Stimulated activated naive B cell treated with anti-CD40 and anti-IgM and Interleukin-4, amounts not matched to agents 10 μg/mL and 1 μg/mL and 100 μg/mL, for 72 hours (primary cell): ENCODE results near the gene STRIP2.
"Not testable (repeated sequence)": the region's sequence is repeated elsewhere in the genome, so short reads cannot be mapped to it uniquely, and the experiment has no call there.

Source experiments
- ATAC-seq, 2 donors: fragments of 150-1000 bp; cut with Tn5 transposase; replicated peaks; 2 replicates each; pipeline ENCODE4 v1.10.0; 2021; ENCODE audit warnings: moderate library complexity in 1 of 2
- DNase-seq: peaks from one replicate; pipeline ENCODE4 v3.0.0; 2021
- H3K27ac Mint-ChIP-seq: one replicate; pipeline ENCODE4 v1.8.0; 2022; ENCODE audit warnings: mild to moderate bottlenecking, mixed read lengths
- H3K27me3 Mint-ChIP-seq, 2 donors: one replicate each; pipeline ENCODE4 v1.8.0; 2022; ENCODE audit warnings: mixed read lengths in 2 of 2
- H3K36me3 Mint-ChIP-seq, 2 donors: one replicate each; pipeline ENCODE4 v1.8.0; 2022; ENCODE audit warnings: mixed read lengths in 2 of 2, mild to moderate bottlenecking in 1 of 2
- H3K4me1 Mint-ChIP-seq, 2 donors: one replicate each; pipeline ENCODE4 v1.8.0; 2022; ENCODE audit warnings: mixed read lengths in 2 of 2, mild to moderate bottlenecking in 1 of 2
- H3K4me3 Mint-ChIP-seq, 2 donors: one replicate each; pipeline ENCODE4 v1.8.0; 2022; ENCODE audit warnings: mild to moderate bottlenecking in 2 of 2, mixed read lengths in 2 of 2, moderate library complexity in 1 of 2
- H3K9me3 Mint-ChIP-seq, 2 donors: one replicate each; pipeline ENCODE4 v1.8.0; 2022; ENCODE audit warnings: mixed read lengths in 2 of 2, mild to moderate bottlenecking in 1 of 2

STRIP2 gene

GRCh38 chr7:129502708-129503685 is 68.8 kb downstream of the STRIP2 start:
- H3K4me3 Mint-ChIP-seq, result peak overlapping the region; percentile 86 to 87
- peaks cover 15 to 20% of the 10 kb centered on the region in 2 donors for H3K4me1 Mint-ChIP-seq
- peak overlapping the region; percentile 79 for H3K27ac Mint-ChIP-seq
- peaks cover 0 to 2% of the 10 kb centered on the region in 2 donors for H3K27me3 Mint-ChIP-seq
- H3K9me3 Mint-ChIP-seq, result no peaks in the 10 kb centered on the region
- DNase-seq (no peak), ATAC-seq (peak; percentile 35 to 42)
- no peaks in the 10 kb centered on the region for H3K36me3 Mint-ChIP-seq

- Mint-ChIP-seq H3K9me3 (no peaks in the 10 kb centered on the region), H3K27me3 (no peaks in the 10 kb centered on the region), H3K4me1 (peaks cover 15 to 20% of the 10 kb centered on the region in 2 donors), H3K36me3 (no peaks in the 10 kb centered on the region), H3K4me3 (peak overlapping the region; percentile 86 to 87), H3K27ac (peak overlapping the region; percentile 79)
- no peak for ATAC-seq
- DNase-seq, result no peak
Measured at GRCh38 chr7:129503725-129504124, 69.5 kb downstream of the STRIP2 start.

GRCh38 chr7:129512192-129512591 is 78.0 kb downstream of the STRIP2 start:
- H3K4me1 Mint-ChIP-seq, result peaks cover 0 to 4% of the 10 kb centered on the region in 2 donors
- peaks cover 3% of the 10 kb centered on the region in 2 donors for H3K36me3 Mint-ChIP-seq
- H3K27me3 Mint-ChIP-seq, result no peaks in the 10 kb centered on the region
- no peak overlapping the region for H3K4me3 Mint-ChIP-seq
- H3K9me3 Mint-ChIP-seq, result peaks cover 0 to 3% of the 10 kb centered on the region in 2 donors
- ATAC-seq (no peak), DNase-seq (no peak)
- H3K27ac Mint-ChIP-seq, result no peak overlapping the region

DNA sequence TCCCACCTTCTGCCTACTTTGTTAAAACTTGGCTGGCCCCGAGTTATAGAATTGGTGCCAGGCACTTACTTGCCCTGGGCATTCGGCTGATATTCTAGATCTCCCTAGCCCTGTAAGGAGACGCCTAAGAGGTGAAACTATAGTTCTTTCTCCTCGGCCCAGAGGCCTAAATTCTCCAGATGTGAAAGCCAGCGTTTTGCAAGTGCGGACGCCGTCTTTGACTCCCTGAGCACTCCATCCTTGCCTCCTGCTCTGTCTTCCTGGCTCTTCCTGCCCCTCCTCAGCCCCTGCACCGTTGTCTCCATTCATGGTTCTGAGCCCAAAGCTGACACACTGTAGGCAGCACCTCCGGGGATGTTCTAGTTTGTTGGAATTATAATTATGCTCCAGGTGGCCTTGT is 79.3 kb downstream of the STRIP2 start:
- DNase-seq, result no peak

DNA sequence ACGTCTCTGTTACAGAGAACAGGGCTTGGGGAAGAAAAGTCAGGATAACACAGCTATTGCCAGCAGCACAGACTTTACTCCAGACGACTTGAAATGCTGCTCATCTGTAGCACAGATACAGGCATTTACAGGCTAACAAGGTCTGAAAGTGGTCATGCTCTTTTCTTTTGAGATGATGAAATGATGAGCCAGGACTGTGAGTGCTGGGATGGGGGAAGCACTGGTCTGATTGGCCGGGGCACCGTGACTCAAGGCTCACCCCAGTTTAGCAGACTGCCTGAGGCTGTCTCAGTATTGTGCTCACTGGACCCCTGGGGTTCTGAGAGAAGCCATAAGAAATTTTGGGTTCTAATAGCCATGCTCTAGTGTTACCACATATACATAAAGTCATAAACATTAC is 80.5 kb downstream of the STRIP2 start:
- peaks cover 3% of the 10 kb centered on the region in 2 donors for H3K36me3 Mint-ChIP-seq
- H3K4me3 Mint-ChIP-seq, result no peak overlapping the region
- ATAC-seq (no peak), DNase-seq (no peak)
- H3K27ac Mint-ChIP-seq, result no peak overlapping the region
- peaks cover 3 to 4% of the 10 kb centered on the region in 2 donors for H3K27me3 Mint-ChIP-seq
- H3K4me1 Mint-ChIP-seq, result peaks cover 0 to 4% of the 10 kb centered on the region in 2 donors
- peaks cover 0 to 3% of the 10 kb centered on the region in 2 donors for H3K9me3 Mint-ChIP-seq

More for the DNA sequence above, 79.3 kb downstream of the STRIP2 start:
- Mint-ChIP-seq H3K27ac (no peak overlapping the region), H3K4me1 (peaks cover 0 to 4% of the 10 kb centered on the region in 2 donors), H3K9me3 (peaks cover 0 to 3% of the 10 kb centered on the region in 2 donors), H3K27me3 (peaks cover 0 to 4% of the 10 kb centered on the region in 2 donors), H3K36me3 (peaks cover 3% of the 10 kb centered on the region in 2 donors), H3K4me3 (no peak overlapping the region)
- no peak for ATAC-seq

DNA sequence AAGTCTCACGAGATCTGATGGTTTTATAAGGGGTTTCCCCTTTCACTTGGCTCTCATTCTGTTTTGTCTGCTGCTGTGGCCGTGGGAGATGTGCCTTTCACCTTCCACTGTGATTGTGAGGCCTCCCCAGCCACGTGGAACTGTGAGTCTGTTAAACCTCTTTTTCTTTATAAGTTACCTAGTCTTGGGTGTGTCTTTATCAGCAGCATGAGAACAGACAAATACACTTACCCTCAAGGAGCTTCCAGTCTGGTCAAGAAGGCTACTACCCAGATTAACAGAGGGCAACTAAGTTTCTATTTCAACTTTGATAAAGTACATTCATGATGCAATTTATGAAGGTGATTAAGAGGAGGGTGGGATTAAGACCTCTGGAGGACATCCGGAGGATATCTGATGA is 81.1 kb downstream of the STRIP2 start:
- Mint-ChIP-seq H3K4me1 (peaks cover 0 to 4% of the 10 kb centered on the region in 2 donors), H3K36me3 (peaks cover 3% of the 10 kb centered on the region in 2 donors), H3K27ac (no peak overlapping the region), H3K27me3 (peaks cover 4 to 6% of the 10 kb centered on the region in 2 donors), H3K9me3 (peaks cover 0 to 3% of the 10 kb centered on the region in 2 donors), H3K4me3 (no peak overlapping the region)
- DNase-seq, result no peak
- no peak for ATAC-seq

DNA sequence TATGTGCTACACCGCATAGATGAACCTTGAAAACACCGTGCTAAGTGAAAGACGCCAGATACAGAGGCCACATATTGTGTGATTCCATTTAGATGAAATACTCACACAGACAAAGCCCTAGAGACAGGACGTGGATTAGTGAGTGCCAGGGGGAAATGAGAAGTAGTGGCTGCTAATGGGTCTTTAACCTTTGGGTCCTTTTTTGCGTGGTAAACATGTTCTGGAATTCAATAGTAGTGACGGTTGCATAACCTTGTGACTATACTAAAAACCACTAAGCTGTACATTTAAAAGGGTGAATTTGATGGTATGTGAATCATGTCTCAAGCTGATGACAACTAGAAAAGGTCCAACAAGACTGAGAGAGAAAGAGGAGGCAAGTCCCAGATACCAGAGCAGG is 83.7 kb downstream of the STRIP2 start:
- H3K4me1 Mint-ChIP-seq, result peaks cover 0 to 4% of the 10 kb centered on the region in 2 donors
- no peak overlapping the region for H3K27ac Mint-ChIP-seq
- peaks cover 0 to 3% of the 10 kb centered on the region in 2 donors for H3K36me3 Mint-ChIP-seq
- ATAC-seq (no peak), DNase-seq (no peak)
- peaks cover 0 to 3% of the 10 kb centered on the region in 2 donors for H3K9me3 Mint-ChIP-seq
- peaks cover 16 to 23% of the 10 kb centered on the region in 2 donors for H3K27me3 Mint-ChIP-seq
- H3K4me3 Mint-ChIP-seq, result no peak overlapping the region

- H3K4me3 Mint-ChIP-seq, result no peak overlapping the region
- DNase-seq, result no peak
- H3K27me3 Mint-ChIP-seq, result peaks cover 21 to 27% of the 10 kb centered on the region in 2 donors
- H3K4me1 Mint-ChIP-seq, result peaks cover 0 to 4% of the 10 kb centered on the region in 2 donors
- H3K27ac Mint-ChIP-seq, result no peak overlapping the region
- peaks cover 0 to 3% of the 10 kb centered on the region in 2 donors for H3K9me3 Mint-ChIP-seq
- peaks cover 0 to 1% of the 10 kb centered on the region in 2 donors for H3K36me3 Mint-ChIP-seq
- ATAC-seq, result no peak
Measured at GRCh38 chr7:129519464-129519863, 85.2 kb downstream of the STRIP2 start.

- H3K27me3 Mint-ChIP-seq, result peaks cover 30 to 43% of the 10 kb centered on the region in 2 donors
- no peak for DNase-seq
- no peaks in the 10 kb centered on the region for H3K36me3 Mint-ChIP-seq
- H3K27ac Mint-ChIP-seq, result no peak overlapping the region
- H3K9me3 Mint-ChIP-seq, result no peaks in the 10 kb centered on the region
- no peak for ATAC-seq
- no peaks in the 10 kb centered on the region for H3K4me1 Mint-ChIP-seq
- no peak overlapping the region for H3K4me3 Mint-ChIP-seq
Measured at GRCh38 chr7:129522088-129522970, 88.1 kb downstream of the STRIP2 start.

DNA sequence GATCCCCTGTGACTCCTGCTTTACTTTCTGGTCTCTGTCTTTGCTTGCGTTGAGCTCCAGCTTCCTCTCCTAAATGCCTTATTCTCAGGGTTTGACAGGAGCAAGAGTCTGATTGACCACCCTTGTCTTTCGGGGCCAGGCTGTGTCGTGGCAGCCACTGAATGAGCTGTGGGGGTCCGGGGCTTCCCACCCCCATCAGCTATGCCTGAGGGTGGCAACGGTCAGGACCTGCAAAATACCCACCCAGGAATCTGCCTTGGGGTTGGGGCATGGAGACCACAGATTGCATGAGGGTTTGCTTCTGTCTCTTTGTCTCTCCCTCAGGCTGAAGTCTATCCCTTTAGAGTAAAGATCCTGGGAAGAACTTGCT is 88.7 kb downstream of the STRIP2 start:
- Mint-ChIP-seq H3K9me3 (no peaks in the 10 kb centered on the region), H3K4me1 (no peaks in the 10 kb centered on the region), H3K27ac (no peak overlapping the region), H3K4me3 (no peak overlapping the region), H3K36me3 (no peaks in the 10 kb centered on the region), H3K27me3 (peaks cover 28 to 44% of the 10 kb centered on the region in 2 donors)
- DNase-seq (no peak), ATAC-seq (no peak)

DNA sequence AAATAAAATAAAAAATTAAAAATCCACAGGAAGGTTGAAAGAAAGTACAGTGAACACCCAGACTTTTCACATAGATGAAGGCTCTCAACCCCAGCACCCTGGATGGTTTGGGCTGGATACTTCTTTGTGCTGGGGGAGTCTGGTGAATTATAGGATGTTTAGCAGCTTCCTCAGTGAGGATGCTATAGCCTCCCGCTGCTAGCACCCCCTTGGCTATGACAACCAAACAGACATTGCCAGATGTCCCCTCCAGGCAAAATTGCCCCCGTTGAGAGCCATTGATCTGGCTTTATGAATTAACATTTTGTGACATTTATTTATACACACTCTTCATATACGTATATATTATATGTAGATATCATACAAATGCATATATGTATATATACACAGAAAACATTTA is 89.7 kb downstream of the STRIP2 start:
- Mint-ChIP-seq H3K36me3 (no peaks in the 10 kb centered on the region), H3K4me3 (no peak overlapping the region), H3K4me1 (no peaks in the 10 kb centered on the region), H3K27me3 (peaks cover 26 to 44% of the 10 kb centered on the region in 2 donors), H3K27ac (no peak overlapping the region), H3K9me3 (no peaks in the 10 kb centered on the region)
- DNase-seq (no peak), ATAC-seq (no peak)

GRCh38 chr7:129524405-129524804 is 90.2 kb downstream of the STRIP2 start:
- not testable (repeated sequence) for H3K9me3 Mint-ChIP-seq, H3K27ac Mint-ChIP-seq, H3K36me3 Mint-ChIP-seq, H3K4me3 Mint-ChIP-seq, DNase-seq, H3K4me1 Mint-ChIP-seq, ATAC-seq
- H3K27me3 Mint-ChIP-seq, result peaks cover 26 to 44% of the 10 kb centered on the region in 2 donors

DNA sequence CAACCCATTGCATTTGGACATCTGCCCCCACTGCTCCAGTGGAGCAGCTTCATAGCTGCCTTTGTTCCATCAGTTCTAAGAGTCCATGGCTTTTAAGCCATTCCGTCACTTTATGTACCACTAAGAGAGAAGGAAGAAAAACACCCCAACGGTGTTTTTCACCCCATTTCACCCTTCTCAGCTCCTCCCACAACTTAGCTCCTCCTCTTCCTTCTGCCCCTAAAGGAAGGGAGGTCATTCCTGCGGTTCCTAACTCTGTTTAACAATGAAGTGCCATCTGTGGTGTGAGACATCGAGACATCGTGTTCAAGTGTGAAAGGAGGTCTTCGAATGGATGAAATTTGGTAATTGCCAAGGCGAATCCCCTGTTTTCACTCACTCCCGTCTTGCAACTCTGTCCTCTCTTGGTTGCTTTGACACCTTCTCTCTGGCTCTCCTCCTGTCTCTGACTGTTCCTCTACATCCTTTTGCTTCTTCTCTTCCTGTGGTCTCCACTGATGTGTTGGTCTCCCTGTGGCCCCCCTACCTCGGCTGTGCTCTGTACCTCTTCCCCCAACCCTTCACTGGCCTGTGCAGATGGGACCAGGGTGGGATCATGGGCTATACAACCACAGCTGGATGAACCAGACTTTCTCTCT is 91.1 kb downstream of the STRIP2 start:
- Mint-ChIP-seq H3K4me3 (no peak overlapping the region), H3K27ac (no peak overlapping the region), H3K4me1 (no peaks in the 10 kb centered on the region), H3K9me3 (no peaks in the 10 kb centered on the region), H3K27me3 (peaks cover 26 to 38% of the 10 kb centered on the region in 2 donors), H3K36me3 (no peaks in the 10 kb centered on the region)
- DNase-seq (no peak), ATAC-seq (no peak)

GRCh38 chr7:129529643-129530042 is 95.4 kb downstream of the STRIP2 start:
- Mint-ChIP-seq H3K27me3 (peaks cover 24 to 26% of the 10 kb centered on the region in 2 donors), H3K27ac (no peak overlapping the region), H3K9me3 (no peaks in the 10 kb centered on the region), H3K4me1 (no peaks in the 10 kb centered on the region), H3K36me3 (no peaks in the 10 kb centered on the region), H3K4me3 (no peak overlapping the region)
- DNase-seq (no peak), ATAC-seq (no peak)
